Sigmoid colon (tissue), 7 donors: ENCODE results near the gene BPI. TPM values are rescaled to one million over a fixed set of nuclear protein-coding genes. Genes with fewer than 3 reads are reported as not detected.

ENCODE experiments used
- DNase-seq: peaks from one replicate; pipeline ENCODE4 v3.0.0-alpha.2; 2019
- H3K27ac ChIP-seq, 4 donors: fragments of 200-600 bp; sonication (generic); one replicate each; pipeline ENCODE4 v1.5.1; 2016 to 2019; ENCODE audit warnings: mild to moderate bottlenecking in 1 of 4
- H3K27me3 ChIP-seq, 3 donors: fragments of 200-600 bp; sonication (generic); one replicate each; pipeline ENCODE4 v1.5.1; 2019; ENCODE audit warnings: mild to moderate bottlenecking in 1 of 3
- H3K36me3 ChIP-seq, 4 donors: fragments of 200-600 bp; sonication (generic); one replicate each; pipeline ENCODE4 v1.5.1; 2016 to 2019
- H3K4me1 ChIP-seq, 4 donors: fragments of 200-600 bp; sonication (generic); one replicate each; pipeline ENCODE4 v1.5.1; 2017 to 2019
- H3K4me3 ChIP-seq, 4 donors: fragments of 200-600 bp; sonication (generic); one replicate each; pipeline ENCODE4 v1.5.1; 2017 to 2019; ENCODE audit warnings: mild to moderate bottlenecking in 2 of 4, moderate library complexity in 1 of 4
- H3K9me3 ChIP-seq, 4 donors: fragments of 200-600 bp in 3 of 4; sonication (generic) in 3 of 4; one replicate each; pipeline versions ENCODE4 v1.5.1 to v1.6.1; 2013 to 2019
- EP300 ChIP-seq, 4 donors: sonication (generic); formaldehyde crosslinking; IDR thresholded peaks; one replicate each; pipeline ENCODE4 v1.6.1; 2017; ENCODE audit warnings: antibody characterized with exemption in 4 of 4
- POLR2A ChIP-seq, 2 donors: fragments of 450-650 bp; IDR thresholded peaks; one replicate each; pipeline ENCODE4 v1.6.1; 2016; ENCODE audit warnings: antibody characterized with exemption in 2 of 2, mild to moderate bottlenecking in 2 of 2, moderate library complexity in 2 of 2
- POLR2AphosphoS5 ChIP-seq, 4 donors: sonication (generic); formaldehyde crosslinking; IDR thresholded peaks; one replicate each; pipeline ENCODE4 v1.6.1; 2017; ENCODE audit warnings: antibody characterized with exemption in 4 of 4
- WGBS, 2 donors: extraction: QIAGEN DNeasy Blood & Tissue Kit; methylation state at CpG; one replicate each; pipeline ENCODE4 v1.1.7; 2013; 5-methylcytosine and 5-hydroxymethylcytosine counted together
- intact Hi-C: fragments of 100-400 bp; cut with DNase I; formaldehyde crosslinking; loops from one replicate; pipeline ENCODE4 v1.15.1; 2023
- polyA plus RNA-seq, 3 donors: library from polyadenylated mRNA; stranded (reverse); fragments of 200-250 nt; gene quantifications; one replicate each; pipeline ENCODE4 v1.2.3, GENCODE V29; 2013
- total RNA-seq, 4 donors: library from RNA; depleted of rRNA; stranded (reverse); fragments of >200 nt; gene quantifications; one replicate each; pipeline ENCODE4 v1.1.0, GENCODE V29; 2016
- TF ChIP-seq, protein P1 (sequence below), 4 experiments: fragments of 450-650 bp in 3 of 4; fragments of 200-600 bp in 1 of 4; IDR thresholded peaks; one replicate each; pipeline ENCODE4 v1.5.1; 2016 to 2019; ENCODE audit warnings: antibody characterized with exemption in 4 of 4, mild to moderate bottlenecking in 3 of 4, moderate library complexity in 2 of 4
- donor health status: healthy with polysubstance abuse.
- donor health status: Bipolar disorder and iron deficiency.
- donor health status: healthy.

The BPI gene
- total and polyA plus RNA-seq, 7 donors, result 0.09 to 0.99 TPM; not detected in 5

DNA sequence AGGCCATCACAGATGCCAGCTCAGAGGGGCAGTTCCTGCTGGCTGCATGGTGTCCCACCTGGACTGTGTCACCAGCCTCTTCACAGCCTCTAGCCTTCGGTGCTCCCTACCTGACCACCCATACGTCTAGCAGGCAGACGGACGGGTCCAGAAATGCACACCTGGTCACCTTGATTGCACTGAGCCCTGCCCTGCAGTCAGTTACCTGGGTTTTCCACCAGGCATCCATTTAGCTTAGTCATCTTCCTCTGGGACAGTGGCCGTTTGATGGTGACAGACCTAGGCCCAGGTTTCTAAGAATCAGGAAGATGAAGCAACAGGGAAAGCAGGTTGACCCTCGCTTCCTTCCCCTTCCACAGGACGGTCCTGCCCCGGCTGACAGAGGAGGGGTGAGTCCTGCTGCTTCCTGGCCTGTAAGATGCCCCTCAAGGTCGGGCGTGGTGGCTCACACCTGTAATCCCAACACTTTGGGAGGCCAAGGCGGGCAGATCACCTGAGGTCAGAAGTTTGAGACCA is 9.8 kb upstream of the BPI start:
- peaks cover 0 to 14% (median 9%) of the 10 kb centered on the region in 4 donors for H3K4me1 ChIP-seq
- H3K4me3 ChIP-seq, result no peak overlapping the region
- peaks cover 0 to 7% (median 0%) of the 10 kb centered on the region in 3 donors for H3K27me3 ChIP-seq
- no peaks in the 10 kb centered on the region for H3K36me3 ChIP-seq
- no peak for TF ChIP-seq POLR2AphosphoS5 (IDR thresholded peaks at IDR 0.05)
- intact Hi-C loops, result no loop called here
- 80 to 82% methylated on average over 11 of the region's 11 CpGs for WGBS, 2 donors
- H3K9me3 ChIP-seq, result no peaks in the 10 kb centered on the region
- no peak overlapping the region for H3K27ac ChIP-seq
- peak; percentile 54 for DNase-seq

DNA sequence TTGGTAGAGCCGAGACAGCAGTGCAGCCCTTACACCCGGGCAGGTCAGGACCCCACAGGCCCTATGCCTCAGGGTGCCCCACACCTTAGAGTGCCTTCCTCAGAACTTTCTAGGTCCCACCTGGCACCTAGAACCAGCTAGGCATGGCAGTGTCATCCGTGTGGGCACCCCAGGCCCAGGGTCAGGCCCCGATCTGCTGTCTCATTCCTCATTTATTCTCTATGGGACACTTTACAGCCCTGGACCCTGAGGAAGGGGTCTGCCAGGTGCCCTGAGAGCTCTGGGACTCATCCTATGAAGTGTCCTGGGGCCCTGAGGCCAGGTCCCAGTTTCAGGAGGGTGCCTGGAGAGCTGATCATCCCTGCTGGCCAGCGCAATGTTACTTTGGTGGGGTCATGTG is 8.1 kb upstream of the BPI start:
- peak; percentile 58 for DNase-seq
- no peaks in the 10 kb centered on the region for H3K36me3 ChIP-seq
- no peaks in the 10 kb centered on the region for H3K9me3 ChIP-seq
- 91% methylated on average over 5 of the region's 5 CpGs for WGBS, 2 donors
- H3K27me3 ChIP-seq, result peaks cover 0 to under 1% (median 0%) of the 10 kb centered on the region in 3 donors
- H3K27ac ChIP-seq, result no peak overlapping the region
- TF ChIP-seq, protein P1, sequence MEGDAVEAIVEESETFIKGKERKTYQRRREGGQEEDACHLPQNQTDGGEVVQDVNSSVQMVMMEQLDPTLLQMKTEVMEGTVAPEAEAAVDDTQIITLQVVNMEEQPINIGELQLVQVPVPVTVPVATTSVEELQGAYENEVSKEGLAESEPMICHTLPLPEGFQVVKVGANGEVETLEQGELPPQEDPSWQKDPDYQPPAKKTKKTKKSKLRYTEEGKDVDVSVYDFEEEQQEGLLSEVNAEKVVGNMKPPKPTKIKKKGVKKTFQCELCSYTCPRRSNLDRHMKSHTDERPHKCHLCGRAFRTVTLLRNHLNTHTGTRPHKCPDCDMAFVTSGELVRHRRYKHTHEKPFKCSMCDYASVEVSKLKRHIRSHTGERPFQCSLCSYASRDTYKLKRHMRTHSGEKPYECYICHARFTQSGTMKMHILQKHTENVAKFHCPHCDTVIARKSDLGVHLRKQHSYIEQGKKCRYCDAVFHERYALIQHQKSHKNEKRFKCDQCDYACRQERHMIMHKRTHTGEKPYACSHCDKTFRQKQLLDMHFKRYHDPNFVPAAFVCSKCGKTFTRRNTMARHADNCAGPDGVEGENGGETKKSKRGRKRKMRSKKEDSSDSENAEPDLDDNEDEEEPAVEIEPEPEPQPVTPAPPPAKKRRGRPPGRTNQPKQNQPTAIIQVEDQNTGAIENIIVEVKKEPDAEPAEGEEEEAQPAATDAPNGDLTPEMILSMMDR (IDR thresholded peaks at IDR 0.05), result no peak
- TF ChIP-seq EP300 (IDR thresholded peaks at IDR 0.05) (no peak), POLR2AphosphoS5 (IDR thresholded peaks at IDR 0.05) (no peak), POLR2A (IDR thresholded peaks at IDR 0.05) (no peak)
- H3K4me3 ChIP-seq, result no peak overlapping the region
- intact Hi-C loops, result loop anchor here (5.0 kb wide), 1 partner anchor 34 kb away; the partner anchor contains the start of gene KIAA1755
- peaks cover 0 to 22% (median 16%) of the 10 kb centered on the region in 4 donors for H3K4me1 ChIP-seq

DNA sequence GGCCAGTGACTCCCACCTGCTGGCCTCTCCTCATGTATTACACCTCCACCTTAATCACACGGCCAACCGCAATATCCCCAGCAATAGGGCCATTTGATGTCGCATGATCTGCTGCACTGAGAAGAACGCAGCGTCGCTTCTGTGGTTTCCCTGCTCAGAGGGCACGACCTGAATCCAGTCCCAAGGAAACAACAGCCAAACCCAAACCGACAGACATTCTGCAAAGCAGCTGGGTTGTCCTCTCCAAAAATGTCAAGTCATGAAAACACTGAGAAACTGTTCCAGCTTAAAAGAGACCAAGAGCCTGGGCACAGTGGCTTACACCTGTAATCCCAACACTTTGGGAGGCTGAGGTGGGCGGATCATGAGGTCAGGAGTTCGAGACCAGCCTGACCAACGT is 7.5 kb upstream of the BPI start:
- WGBS, 2 donors, result 68 to 73% methylated on average over 11 of the region's 11 CpGs
- H3K27ac ChIP-seq, result no peak overlapping the region
- no peaks in the 10 kb centered on the region for H3K27me3 ChIP-seq
- H3K36me3 ChIP-seq, result no peaks in the 10 kb centered on the region
- peak; percentile 48 for DNase-seq
- no peak overlapping the region for H3K4me3 ChIP-seq
- no peaks in the 10 kb centered on the region for H3K9me3 ChIP-seq
- TF ChIP-seq POLR2AphosphoS5 (IDR thresholded peaks at IDR 0.05) (no peak), POLR2A (IDR thresholded peaks at IDR 0.05) (no peak), EP300 (IDR thresholded peaks at IDR 0.05) (no peak)
- TF ChIP-seq, protein P1 (IDR thresholded peaks at IDR 0.05), result no peak
- intact Hi-C loops, result loop anchor here (5.0 kb wide), 1 partner anchor 34 kb away; the partner anchor contains the start of gene KIAA1755
- peaks cover 0 to 18% (median 16%) of the 10 kb centered on the region in 4 donors for H3K4me1 ChIP-seq

DNA sequence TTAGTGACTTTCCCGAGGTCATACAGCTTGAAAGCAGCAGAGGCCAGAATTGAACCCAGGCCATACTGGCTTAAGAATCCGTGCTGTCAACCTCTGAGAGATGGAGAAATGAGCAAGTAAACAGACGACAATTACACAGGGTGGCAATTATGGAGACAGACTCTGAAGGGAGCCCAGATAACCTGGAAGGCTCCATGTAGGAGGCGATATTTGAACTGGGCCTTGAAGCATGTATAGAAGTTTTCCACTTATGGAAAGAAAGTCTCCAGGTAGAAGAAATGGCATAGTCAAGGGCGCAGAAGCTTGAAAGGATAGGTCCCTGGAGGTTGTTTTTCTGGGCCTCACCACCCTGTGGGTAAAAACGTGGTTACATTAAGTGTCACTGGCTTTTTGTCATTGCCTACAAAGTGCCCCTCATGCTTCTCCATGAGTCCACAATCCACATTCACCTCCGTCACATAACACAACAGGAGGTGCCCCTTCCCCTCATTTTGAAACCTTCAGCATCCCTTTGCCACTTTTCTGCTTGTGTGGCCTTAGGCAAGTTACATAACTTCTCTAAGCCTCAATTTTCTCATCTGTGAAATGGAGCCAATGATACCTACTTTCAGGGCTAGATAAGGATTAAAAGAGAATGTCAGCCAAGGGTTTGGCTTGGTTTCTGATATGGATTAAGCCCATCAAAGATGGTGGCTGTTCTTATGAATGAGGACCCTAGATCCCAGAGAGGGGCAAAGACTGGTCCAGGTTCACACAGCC is 5.9 kb upstream of the BPI start:
- no peaks in the 10 kb centered on the region for H3K36me3 ChIP-seq
- WGBS, 2 donors, result 90% methylated on average over 7 of the region's 7 CpGs

More for the DNA sequence above, 5.9 kb upstream of the BPI start:
- TF ChIP-seq, protein P1 (IDR thresholded peaks at IDR 0.05), result no peak
- no peak for TF ChIP-seq EP300 (IDR thresholded peaks at IDR 0.05)
- TF ChIP-seq POLR2A (IDR thresholded peaks at IDR 0.05), result no peak
- TF ChIP-seq POLR2AphosphoS5 (IDR thresholded peaks at IDR 0.05), result no peak
- H3K9me3 ChIP-seq, result no peaks in the 10 kb centered on the region
- H3K27ac ChIP-seq, result peak overlapping the region; percentile 74 to 82 (median 80)
- intact Hi-C loops, result loop anchor here (5.0 kb wide), 1 partner anchor 36 kb away; the partner anchor contains the start of gene KIAA1755
- peaks cover 0 to 18% (median 16%) of the 10 kb centered on the region in 4 donors for H3K4me1 ChIP-seq
- peak; percentile 4 for DNase-seq
- no peak overlapping the region for H3K4me3 ChIP-seq
- no peaks in the 10 kb centered on the region for H3K27me3 ChIP-seq
